NCI-H1417 treated with DMSO at 0.1 percent for 48 hours (cell line): ENCODE results near the gene ESR1.

ENCODE experiments used
- DNase-seq: peaks from one replicate; lab custom pipeline; 2025; lab: John Stamatoyannopoulos, UW

The ESR1 gene

GRCh38 chr6:152173957-152174356, 366.5 kb downstream of the ESR1 start:
- no peak for DNase-seq

GRCh38 chr6:152176268-152176667, 368.8 kb downstream of the ESR1 start:
- no peak for DNase-seq
